HG03280 (cell line): ENCODE data around the gene POLK.
A peak's percentile ranks its signal among the peaks of the same experiment; 100 is the strongest.
"Not testable (repeated sequence)": the region's sequence is repeated elsewhere in the genome, so short reads cannot be mapped to it uniquely, and the experiment has no call there.

Experiments
- ATAC-seq: cut with Tn5 transposase; IDR thresholded peaks from one replicate; pipeline ENCODE4 v1.9.1; 2021; ENCODE audit warnings: mild to moderate bottlenecking, moderate library complexity; ENCODE audit not compliant: unreplicated experiment

Gene POLK

DNA sequence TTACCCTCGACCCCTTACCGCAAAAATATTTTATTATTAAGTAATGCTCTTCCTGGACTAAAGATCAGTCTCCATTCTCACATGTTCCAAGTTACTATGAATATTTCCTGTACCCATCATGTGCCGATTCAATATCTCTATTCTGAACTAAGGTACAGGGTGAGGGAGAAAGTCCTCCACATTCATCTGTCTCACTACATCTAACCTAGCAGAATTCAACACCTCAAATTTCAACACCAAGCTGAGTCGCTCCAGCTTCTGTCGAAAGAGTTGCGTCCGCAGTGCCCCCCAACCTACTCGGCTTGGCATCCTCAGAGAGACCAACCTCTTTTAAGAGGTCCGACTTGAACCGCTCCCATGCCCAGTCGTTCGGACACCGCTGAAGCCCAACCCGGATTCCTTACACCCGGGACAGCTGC is 1.3 kb upstream of the POLK start:
- ATAC-seq = no peak

DNA sequence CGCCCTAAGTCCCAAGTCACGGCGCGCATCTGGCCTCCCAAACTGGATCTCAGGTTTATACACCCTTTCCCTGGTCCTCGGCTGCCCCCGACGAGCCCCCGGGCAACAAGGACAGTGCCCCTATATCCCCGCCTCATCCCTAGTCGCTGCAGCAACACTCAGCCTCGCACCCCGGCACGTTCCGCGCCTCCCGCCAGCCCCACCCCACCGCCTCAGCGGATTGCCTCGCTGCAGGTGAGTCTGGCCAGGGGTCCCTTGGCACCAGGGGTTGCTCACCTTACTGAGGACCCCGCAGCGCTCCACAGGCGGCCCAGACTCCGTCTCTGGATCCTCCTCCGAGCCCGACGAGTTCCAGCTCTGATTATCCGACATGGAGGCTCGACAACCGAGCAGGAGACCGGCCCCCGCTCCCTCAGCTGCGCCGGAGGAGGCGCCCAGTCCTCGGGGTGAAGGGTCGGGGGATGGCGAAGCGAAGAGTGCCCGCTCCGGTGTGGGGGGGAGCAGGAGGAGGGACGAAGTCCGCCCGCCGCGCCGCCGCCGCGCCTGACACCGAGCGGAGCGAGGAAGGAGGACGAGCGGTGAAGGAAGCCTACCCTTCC is 756 bp upstream of the POLK start:
- peak; percentile 27 for ATAC-seq

DNA sequence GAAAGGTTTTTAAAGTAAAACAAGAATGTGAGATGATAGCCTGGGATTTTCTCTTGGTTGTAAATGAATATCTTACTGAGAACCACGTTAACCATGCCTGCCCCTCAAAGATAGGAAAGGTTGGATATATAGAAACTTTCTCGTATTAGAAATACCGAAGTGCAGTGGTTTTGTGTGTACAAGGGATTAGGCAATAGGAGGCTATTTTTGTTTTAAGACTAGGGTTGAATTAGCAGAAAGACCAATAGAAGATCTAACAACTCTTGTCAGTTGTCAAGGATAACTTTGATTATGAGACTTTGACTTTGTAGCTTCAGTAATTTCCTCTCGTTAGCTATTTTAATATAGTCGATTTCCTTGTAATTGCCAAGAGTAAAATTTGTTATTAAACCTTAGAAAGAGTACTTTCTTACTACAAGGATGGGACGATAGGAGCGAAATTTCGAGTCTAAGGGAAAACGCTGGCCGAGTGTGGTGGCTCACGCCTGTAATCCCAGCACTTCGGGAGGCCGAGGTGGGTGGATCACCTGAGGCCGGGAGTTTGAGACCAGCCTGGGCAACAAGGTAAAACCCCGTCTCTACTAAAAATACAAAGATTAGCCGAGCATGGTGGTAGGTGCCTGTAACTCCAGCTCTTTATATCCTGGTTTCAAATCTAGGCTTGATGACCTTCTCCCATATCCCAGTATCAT is 838 bp downstream of the POLK start:
- ATAC-seq = no peak

DNA sequence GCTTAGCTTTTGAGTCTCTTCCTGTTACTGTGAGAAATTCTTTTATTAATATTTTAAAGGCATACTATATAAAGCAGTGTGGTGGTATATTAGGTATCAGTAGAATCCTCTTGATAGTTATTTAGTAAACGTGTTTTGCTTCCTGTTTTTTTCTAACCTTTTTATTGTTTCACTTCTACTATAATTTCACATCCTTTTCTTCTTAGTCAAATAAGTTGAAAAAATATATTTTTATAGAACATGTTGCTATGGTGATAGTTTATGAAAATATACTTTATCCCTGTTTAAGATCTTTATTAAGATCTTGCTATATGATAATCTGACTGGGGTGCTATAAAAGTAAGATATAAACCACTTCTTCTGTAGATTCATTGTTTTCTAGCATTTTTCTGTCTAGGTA is 2.1 kb downstream of the POLK start:
- ATAC-seq = no peak

DNA sequence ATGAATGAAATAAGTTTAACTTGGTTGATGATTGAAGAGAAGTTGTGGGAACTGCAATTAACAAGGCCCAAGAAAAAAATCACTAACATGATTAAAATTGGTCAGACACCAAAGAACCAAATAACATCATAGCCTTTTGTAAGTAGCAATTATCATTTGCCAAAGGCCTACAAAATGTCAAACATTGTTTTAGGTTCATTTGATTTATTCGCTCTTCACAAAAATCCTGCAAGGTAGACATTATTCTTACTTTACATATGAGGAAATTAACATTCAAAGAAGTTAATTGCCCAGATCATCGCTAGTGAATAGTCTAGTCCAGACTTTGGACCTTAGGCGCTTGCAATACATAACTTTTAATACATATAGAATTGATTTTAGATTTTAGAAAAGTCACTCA is 2.6 kb downstream of the POLK start:
- no peak for ATAC-seq

DNA sequence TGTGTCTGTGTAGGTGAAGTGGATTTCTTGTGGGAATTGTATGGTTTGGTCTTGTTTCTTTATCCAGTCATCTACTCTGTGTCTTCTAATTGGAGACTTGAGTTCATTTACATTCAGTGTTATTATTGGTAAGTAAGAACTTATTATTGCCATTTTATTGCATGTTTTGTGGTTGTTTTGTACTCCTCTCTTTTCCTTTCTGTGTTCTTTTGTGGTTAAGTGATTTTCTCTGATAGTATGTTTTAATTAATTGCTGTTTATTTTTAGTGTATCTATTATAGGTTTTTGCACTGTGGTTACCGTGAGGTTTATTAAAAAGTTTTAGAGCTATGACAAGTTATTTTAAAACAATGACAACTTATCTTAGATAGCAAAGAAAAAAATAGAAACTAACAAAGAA is 8.1 kb downstream of the POLK start:
- no peak for ATAC-seq

DNA sequence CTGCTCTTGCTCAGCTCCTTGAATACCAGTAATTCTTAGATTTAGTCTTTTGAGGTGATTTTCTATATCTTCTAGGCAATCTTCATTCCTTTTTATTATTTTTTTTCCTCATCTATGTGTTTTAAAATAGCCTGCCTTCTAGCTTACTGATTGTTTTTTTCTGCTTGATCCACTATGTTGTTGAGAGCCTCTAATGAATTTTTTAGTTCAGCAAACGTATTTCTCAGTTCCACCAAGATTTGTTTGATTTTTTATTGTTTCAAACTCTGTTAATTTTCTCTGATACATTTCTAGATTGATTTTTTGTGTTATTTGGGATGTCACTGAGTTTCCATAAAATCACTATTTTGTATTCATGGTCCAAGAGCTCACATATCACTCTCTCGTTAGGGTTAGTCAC is 9.5 kb downstream of the POLK start:
- no peak for ATAC-seq

DNA sequence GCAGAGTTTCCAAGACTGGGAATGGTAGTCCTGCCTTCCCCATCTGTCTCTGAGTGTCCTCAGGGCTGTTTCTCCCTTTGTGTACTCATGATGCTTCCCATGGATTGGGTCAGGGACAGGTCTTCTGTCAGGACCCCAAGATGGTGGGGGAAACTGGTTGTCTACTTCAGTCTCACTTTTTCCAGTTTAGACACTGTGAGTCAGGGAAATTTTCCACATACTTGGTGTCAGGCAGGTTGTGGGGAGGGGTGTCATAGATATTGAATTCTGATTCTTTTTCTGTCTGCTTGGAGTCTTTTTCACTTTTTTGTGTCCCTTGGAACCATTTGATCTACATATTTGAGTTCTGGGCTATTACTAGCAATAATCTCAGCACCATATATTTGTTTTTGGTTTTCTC is 10.3 kb downstream of the POLK start:
- no peak for ATAC-seq

DNA sequence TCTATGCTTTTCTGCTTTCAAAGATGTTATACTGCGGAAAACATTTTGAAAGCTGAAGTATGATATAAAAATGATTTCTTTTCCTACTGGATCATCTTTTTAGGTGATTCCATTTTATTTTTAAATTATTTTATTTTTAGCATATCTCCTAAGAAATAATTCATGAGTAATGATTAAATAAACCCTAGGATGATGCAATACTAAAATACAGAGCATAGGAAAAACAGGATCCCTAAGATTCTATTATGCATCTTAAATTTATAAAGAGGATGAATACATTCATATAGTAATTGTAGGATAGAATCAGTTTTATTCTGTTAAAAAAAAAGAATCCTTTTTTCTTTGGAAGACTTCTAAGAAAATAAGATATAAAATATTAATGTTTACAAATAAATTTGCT is 10.9 kb downstream of the POLK start:
- ATAC-seq = no peak

DNA sequence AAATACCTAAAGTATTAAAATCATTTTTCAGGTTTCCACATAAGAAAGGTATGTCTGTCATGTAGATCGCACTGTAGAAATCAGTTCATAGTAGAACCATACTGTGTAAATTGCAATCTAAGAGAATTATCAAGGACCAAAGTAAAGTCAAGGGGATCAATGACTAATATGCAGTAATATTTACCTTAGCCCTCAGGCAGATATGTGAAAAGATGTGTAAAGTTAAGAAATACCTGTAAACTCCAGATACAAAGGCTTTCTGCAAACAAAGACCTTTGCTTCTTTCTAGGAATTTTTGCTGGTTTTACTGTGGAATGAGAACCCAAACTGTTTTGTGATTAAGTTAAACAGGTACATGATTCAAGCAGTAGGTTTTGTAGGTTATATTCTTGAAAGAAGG is 11.6 kb downstream of the POLK start:
- no peak for ATAC-seq

DNA sequence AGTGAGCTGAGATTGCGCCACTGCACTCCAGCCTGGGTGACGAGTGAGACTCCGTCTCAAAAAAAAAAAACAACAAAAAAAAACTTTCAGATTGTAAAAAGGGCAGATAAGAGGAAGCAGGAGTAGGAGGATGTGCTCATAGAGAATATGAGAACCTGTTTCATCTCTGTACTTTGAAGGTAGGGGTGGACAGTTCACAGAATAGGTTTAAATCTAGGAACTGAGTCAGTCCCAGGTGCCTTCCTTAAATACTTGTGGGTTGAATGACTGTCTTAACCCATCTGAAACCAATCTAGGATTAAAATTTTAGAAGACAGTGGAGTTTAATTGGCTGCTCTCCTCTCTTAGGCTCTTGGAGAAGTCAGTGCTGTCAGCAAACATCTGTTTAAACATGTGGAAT is 12.4 kb downstream of the POLK start:
- ATAC-seq = peak; percentile 95

DNA sequence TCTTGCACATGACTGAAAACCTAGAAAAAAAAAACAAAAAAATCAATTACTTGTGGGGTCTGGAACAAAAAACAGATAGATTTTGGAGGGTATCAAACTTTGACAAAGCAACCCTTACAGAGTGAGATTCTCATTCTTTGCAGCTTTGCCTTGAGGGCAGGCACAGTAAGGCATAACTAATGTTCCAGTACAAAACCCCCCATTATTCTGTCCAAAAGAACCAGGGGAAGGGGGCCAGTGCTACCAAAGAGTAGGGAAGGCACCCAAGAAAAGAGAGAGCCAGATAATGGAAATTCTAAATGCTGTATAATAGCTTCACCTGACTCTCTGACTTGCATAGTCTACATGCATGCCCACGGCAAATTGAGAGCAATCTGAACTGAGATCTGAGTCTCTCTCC is 12.9 kb downstream of the POLK start:
- ATAC-seq = no peak

DNA sequence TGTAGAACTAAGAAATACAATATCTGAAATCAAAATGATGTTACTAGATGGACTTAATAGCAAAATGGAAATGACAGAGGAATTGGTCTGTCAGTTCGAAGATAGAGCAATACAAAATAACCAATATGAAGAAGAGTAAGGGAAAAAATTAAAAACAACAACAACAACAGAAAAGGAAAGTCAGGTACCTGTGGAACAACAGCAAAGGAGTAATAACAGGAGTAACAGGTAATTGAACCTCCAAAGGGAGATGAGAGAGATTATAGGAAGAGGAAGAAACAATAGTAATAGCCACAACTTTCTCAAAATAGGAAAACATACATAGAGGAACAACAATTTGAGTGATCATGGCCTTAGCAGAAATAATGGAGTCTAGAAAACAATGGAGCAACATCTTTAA is 13.7 kb downstream of the POLK start:
- ATAC-seq = no peak

DNA sequence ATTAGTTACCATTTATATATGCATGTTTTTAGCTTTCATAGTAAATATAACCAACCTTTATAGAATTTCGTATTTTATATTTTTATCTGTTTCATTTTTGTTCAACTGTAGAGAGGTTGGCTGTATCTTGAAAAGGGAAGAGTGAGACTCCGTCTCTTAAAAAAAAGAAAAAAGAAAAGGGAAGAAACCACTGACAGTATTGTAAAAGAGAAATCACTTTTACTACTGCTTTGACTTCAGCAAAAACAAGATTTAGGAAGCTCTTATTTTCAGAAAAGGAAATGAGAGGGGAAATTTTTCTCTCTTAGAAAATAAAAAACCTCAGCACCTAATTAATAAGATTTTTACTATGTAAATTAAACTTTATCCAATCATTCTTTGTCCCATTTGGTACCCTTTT is 14.4 kb downstream of the POLK start:
- ATAC-seq = no peak

DNA sequence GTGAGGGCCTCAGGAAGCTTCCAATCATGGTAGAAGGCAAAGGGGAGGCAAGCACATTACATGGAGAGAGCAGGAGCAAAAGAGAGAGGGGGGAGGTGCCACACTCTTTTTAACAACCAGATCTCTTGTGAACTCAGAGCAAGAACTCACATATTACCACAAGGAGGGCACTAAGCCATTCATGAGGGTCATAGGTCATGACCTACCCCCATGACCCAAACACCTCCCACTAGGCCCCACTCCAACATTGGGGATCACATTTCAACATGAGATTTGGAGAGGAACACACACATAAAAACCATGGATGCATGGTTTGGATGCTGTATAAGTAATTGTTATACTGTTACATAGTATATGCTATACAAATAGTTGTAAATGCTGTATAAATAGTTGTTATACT is 17.5 kb downstream of the POLK start:
- ATAC-seq = no peak

DNA sequence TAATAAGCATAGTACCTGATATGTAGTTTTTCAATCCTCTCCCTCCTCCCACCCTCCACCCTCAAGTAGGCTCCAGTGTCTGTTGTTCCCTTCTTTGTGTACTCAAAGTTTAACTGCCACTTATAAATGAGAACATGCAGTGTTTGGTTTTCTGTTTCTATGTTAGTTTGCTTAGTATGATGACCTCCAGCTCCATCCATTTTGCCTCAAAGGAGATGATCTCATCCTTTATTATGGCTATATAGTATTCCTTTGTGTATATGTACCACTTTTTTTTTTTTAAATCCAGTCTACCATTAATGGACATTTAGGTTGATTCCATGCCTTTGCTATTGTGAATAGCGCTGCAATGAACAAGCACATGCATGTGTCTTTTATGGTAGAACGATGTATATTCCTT is 20.5 kb downstream of the POLK start:
- no peak for ATAC-seq

DNA sequence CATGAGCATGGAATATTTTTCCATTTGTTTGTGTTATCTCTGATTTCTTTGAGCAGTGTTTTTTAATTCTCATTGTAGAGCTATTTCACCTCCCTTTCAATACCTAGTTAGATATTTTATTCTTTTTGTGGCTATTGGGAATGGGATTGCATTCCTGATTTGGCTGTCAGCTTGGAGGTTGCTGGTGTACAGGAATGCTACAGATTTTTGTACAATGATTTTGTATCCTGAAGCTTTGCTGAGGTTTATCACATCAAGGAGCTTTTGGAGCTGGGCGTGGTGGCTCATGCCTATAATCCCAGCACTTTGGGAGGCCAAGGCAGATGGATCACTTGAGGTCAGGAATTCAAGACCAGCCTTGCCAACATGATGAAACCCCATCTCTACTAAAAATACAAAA is 22.0 kb downstream of the POLK start:
- ATAC-seq = not testable (repeated sequence)

DNA sequence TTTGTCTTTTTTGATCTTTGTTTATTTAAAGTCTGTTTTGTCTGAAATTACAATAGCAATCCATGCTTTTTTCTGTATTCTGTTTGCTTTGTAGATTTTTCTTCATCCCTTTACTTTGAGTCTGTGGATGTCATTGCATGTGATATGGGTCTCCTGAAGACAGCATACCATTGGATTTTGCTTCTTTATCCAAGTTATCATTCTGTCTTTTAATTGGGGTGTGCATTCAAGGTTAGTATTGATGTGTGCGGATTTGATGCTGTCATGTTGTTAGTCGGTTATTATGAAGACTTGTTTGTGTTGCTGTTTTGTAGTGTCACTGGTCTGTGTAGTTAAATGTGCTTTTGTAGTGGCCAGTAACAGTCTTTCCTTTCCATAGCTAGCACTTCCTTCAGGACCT is 23.0 kb downstream of the POLK start:
- ATAC-seq = no peak

DNA sequence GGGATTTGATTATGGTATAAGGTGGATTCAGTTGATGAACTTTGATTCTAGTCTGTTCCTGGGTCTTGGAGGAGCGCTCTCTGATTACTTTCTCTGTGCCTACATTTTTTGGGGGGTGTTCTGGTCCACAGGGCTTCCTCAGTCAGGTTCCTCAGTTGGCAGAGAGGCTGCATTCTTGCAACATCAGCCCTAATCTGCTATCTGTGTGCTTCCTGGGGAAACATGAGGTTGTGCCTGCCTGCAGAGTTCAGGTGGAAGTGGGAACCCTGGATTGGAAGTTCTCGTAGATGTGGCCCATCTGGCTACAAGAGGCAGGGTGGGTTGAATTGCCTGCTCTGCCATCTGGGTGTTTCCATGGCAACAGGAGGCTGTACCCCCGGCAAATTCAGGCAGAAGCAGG is 24.5 kb downstream of the POLK start:
- no peak for ATAC-seq

DNA sequence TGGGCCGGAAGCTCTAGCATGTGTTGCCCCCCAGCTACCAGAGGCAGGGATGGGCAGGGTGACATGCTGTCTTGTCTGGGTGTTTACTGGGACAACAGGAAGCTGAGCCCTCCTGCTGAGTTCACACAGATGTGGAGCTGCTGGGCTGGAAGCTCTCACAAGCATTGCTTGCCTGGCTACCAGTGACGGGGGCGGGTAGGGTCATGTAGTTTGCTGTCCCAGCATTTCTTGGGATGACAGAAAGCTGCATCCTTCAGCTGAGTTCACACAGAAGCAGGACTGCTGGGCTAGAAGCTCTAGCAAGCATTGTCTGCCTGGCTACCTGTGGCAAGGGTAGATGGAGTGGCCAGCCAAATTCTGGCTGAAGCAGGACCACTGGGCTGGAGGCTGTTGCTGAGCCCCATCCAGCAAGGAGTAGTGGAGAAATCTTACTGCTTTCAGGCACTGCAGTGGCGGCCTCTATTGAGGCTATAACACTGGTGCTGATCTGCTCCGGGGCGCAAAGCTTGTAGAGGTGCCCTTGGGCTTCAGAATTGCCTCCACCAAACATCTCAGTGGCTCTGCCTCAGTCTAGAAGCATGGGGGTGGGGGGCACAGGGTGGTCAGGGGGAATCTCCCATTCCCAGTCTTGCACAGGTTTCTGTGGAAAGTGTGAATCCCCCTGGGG is 25.1 kb downstream of the POLK start:
- no peak for ATAC-seq

DNA sequence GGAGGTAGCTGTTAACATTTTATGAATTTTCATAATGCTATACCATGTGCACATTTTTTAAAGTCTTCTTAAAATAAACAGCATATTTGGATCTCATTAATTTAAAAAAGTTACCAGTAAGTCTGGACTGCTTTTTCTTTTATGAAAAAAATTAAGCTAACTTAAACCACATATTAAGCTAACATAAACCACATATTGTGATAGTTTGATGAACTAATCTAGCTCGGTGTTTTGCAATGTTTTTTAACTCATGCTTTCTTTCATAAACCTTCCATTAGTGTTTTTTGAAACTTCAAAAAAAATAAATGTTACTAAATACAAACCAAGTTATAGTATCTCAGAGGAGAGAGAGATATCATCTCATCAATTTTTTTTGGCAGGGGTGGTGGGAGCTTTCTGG is 26.5 kb downstream of the POLK start:
- ATAC-seq = no peak

DNA sequence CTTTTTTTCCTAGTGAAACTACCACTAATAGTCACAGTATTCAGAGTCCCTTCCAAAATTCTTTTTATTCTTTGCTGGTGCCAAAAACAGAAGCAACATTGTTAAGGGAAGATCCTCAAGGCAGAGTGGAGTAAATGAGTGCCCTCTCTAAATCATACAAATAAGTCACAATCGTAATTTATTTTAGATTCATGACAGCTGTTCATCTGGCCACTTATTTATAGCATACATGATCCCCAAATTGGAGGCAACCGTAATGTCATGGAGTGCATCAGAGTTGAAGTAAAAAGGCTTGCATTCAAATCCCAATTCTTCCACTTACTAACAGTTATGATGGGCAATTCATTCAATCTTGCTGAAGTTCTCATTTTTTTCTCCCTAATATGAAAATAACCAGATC is 33.4 kb downstream of the POLK start:
- ATAC-seq = no peak

DNA sequence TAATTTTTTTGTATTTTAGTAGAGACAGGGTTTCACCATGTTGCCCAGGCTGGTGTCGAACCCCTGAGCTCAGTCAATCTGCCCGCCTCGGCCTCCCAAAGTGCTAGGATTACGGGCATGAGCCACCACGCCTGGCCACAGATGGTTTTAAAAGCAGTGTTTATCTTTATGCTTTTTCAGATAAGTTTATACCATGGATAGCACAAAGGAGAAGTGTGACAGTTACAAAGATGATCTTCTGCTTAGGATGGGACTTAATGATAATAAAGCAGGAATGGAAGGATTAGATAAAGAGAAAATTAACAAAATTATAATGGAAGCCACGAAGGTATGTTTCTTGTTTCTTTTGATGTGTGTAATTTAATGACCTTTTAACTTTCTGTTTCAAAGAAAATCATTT is 35.1 kb downstream of the POLK start:
- no peak for ATAC-seq
